ENCODE measurements around the gene COL4A3.

DNA sequence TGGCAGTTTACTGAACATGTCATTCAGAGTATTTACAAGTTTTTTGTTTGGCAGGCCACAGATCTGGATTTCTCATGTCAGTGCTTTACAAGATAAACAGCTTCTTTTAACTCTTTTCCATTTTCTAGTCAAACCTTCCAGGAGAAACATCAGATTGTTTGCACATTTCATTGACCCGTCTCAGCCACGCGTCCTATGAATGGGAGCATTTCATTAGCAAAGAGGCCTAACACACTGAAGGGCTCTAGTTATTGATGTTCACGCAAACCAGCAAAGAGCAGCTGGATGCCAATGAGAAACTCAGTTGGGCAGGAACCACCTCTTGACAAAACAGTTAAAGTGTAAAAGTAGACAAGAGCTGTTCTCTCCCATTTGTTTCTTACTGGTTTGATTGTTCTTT lies 131.4 kb downstream of the COL4A3 start:
- TF ChIP-seq GLIS3 (CRISPR knock-in tag; IDR thresholded peaks at IDR 0.05): no peak
- TF ChIP-seq CREB5 (CRISPR knock-in tag; IDR thresholded peaks at IDR 0.05; ENCODE audit: low read depth): no peak
- TF ChIP-seq BACH2 (CRISPR knock-in tag; IDR thresholded peaks at IDR 0.05; ENCODE audit: borderline replicate concordance): no peak
- no peak for TF ChIP-seq ZNF8 (CRISPR knock-in tag; IDR thresholded peaks at IDR 0.05)
- TF ChIP-seq, protein P1, sequence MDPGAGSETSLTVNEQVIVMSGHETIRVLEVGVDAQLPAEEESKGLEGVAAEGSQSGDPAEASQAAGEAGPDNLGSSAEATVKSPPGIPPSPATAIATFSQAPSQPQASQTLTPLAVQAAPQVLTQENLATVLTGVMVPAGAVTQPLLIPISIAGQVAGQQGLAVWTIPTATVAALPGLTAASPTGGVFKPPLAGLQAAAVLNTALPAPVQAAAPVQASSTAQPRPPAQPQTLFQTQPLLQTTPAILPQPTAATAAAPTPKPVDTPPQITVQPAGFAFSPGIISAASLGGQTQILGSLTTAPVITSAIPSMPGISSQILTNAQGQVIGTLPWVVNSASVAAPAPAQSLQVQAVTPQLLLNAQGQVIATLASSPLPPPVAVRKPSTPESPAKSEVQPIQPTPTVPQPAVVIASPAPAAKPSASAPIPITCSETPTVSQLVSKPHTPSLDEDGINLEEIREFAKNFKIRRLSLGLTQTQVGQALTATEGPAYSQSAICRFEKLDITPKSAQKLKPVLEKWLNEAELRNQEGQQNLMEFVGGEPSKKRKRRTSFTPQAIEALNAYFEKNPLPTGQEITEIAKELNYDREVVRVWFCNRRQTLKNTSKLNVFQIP (CRISPR knock-in tag; IDR thresholded peaks at IDR 0.05; ENCODE audit: borderline replicate concordance, low read depth): no peak
- no peak for TF ChIP-seq ZFP30 (CRISPR knock-in tag; IDR thresholded peaks at IDR 0.05)

Data from SK-N-SH treated with all-trans-retinoic acid at 6 μM for 48 hours (cell line).